ENCODE results near the gene PLA2G2C. TPM values are rescaled to one million over a fixed set of nuclear protein-coding genes. Genes with fewer than 3 reads are reported as not detected.

The PLA2G2C gene
- total RNA-seq, 2 experiments from 2014 or later: not detected

- H3K4me1 Mint-ChIP-seq: no peaks in the 10 kb centered on the region
These were observed 60.1 kb downstream of the PLA2G2C start for GRCh38 chr1:20126041-20126805.

GRCh38 chr1:20125100-20125499 is 61.2 kb downstream of the PLA2G2C start:
- POLR2A ChIA-PET: no interaction called here
- no peaks in the 10 kb centered on the region for H3K4me1 Mint-ChIP-seq
- peaks cover 26% of the 10 kb centered on the region for H3K27me3 Mint-ChIP-seq
- no peak for DNase-seq
- no peak overlapping the region for H3K4me3 Mint-ChIP-seq
- CTCF ChIA-PET: interaction anchor here (1.0 kb wide), 1 partner anchor 10 kb away, joined by 3 read pairs; no protein-coding TSS in a partner anchor
- peaks cover 2% of the 10 kb centered on the region for H3K9me3 Mint-ChIP-seq
- H3K27ac Mint-ChIP-seq: no peak overlapping the region
- peaks cover 1% of the 10 kb centered on the region for H3K36me3 Mint-ChIP-seq (ENCODE audit: low read depth)

More at GRCh38 chr1:20126041-20126805, 60.1 kb downstream of the PLA2G2C start:
- no peak overlapping the region for H3K4me3 Mint-ChIP-seq
- H3K36me3 Mint-ChIP-seq (ENCODE audit: low read depth): peaks cover 1% of the 10 kb centered on the region
- DNase-seq: no peak
- H3K27ac Mint-ChIP-seq: no peak overlapping the region
- peaks cover 2% of the 10 kb centered on the region for H3K9me3 Mint-ChIP-seq
- peaks cover 19% of the 10 kb centered on the region for H3K27me3 Mint-ChIP-seq
- CTCF ChIA-PET: no interaction called here
- POLR2A ChIA-PET: no interaction called here

- H3K27ac Mint-ChIP-seq: no peak overlapping the region
- ChIA-PET CTCF (interaction anchor here (1.0 kb wide), 1 partner anchor 10 kb away, joined by 3 read pairs; no protein-coding TSS in a partner anchor), POLR2A (no interaction called here)
- H3K4me1 Mint-ChIP-seq: no peaks in the 10 kb centered on the region
- H3K27me3 Mint-ChIP-seq: peaks cover 25% of the 10 kb centered on the region
- no peaks in the 10 kb centered on the region for H3K36me3 Mint-ChIP-seq (ENCODE audit: low read depth)
- H3K9me3 Mint-ChIP-seq: peaks cover 2% of the 10 kb centered on the region
- H3K4me3 Mint-ChIP-seq: no peak overlapping the region
- no peak for DNase-seq
These were observed 61.8 kb downstream of the PLA2G2C start for GRCh38 chr1:20124456-20125057.

- ChIA-PET POLR2A (no interaction called here), CTCF (interaction anchor here (0.6 to 1.0 kb wide), 3 partner anchors 9 to 165 kb away, joined by 3 to 5 read pairs (median 4); no protein-coding TSS in a partner anchor)
- H3K27me3 Mint-ChIP-seq: peaks cover 25% of the 10 kb centered on the region
- H3K4me3 Mint-ChIP-seq: no peak overlapping the region
- no peaks in the 10 kb centered on the region for H3K36me3 Mint-ChIP-seq (ENCODE audit: low read depth)
- no peak overlapping the region for H3K27ac Mint-ChIP-seq
- no peaks in the 10 kb centered on the region for H3K4me1 Mint-ChIP-seq
- H3K9me3 Mint-ChIP-seq: peaks cover 2% of the 10 kb centered on the region
- DNase-seq: no peak
These were observed 62.4 kb downstream of the PLA2G2C start for GRCh38 chr1:20123722-20124455.

GRCh38 chr1:20120796-20121195 is 65.5 kb downstream of the PLA2G2C start:
- Mint-ChIP-seq H3K27me3 (peaks cover 26% of the 10 kb centered on the region), H3K27ac (no peak overlapping the region), H3K36me3 (ENCODE audit: low read depth) (no peaks in the 10 kb centered on the region), H3K9me3 (no peaks in the 10 kb centered on the region), H3K4me1 (no peaks in the 10 kb centered on the region), H3K4me3 (no peak overlapping the region)
- POLR2A ChIA-PET: no interaction called here
- no peak for DNase-seq
- CTCF ChIA-PET: interaction anchor here (0.6 to 1.2 kb wide), 2 partner anchors 43 to 1649 kb away, joined by 3 read pairs; no protein-coding TSS in a partner anchor

GRCh38 chr1:20119347-20119746 is 67.0 kb downstream of the PLA2G2C start, which contains the start of gene PLA2G2D:
PLA2G2D (minus strand) TSS chr1:20119536; CDS start chr1:20119498, 38 bp downstream.
- Mint-ChIP-seq H3K27me3 (peaks cover 18% of the 10 kb centered on the region), H3K4me1 (no peaks in the 10 kb centered on the region), H3K9me3 (no peaks in the 10 kb centered on the region), H3K36me3 (ENCODE audit: low read depth) (no peaks in the 10 kb centered on the region), H3K27ac (no peak within 1 kb of the TSS), H3K4me3 (no peak within 1 kb of the TSS)
- DNase-seq: no peak
- ChIA-PET POLR2A (no interaction called here), CTCF (no interaction called here)

GRCh38 chr1:20117236-20117635 is 69.1 kb downstream of the PLA2G2C start:
- H3K4me3 Mint-ChIP-seq: no peak overlapping the region
- ChIA-PET POLR2A (no interaction called here), CTCF (no interaction called here)
- no peak for DNase-seq
- H3K9me3 Mint-ChIP-seq: no peaks in the 10 kb centered on the region
- H3K4me1 Mint-ChIP-seq: no peaks in the 10 kb centered on the region
- H3K36me3 Mint-ChIP-seq (ENCODE audit: low read depth): no peaks in the 10 kb centered on the region
- H3K27me3 Mint-ChIP-seq: peaks cover 18% of the 10 kb centered on the region
- H3K27ac Mint-ChIP-seq: no peak overlapping the region

- POLR2A ChIA-PET: no interaction called here
These were observed 70.4 kb downstream of the PLA2G2C start for GRCh38 chr1:20115916-20116315.

GRCh38 chr1:20115479-20115878 is 70.8 kb downstream of the PLA2G2C start:
- ChIA-PET CTCF (interaction anchor here (1.0 kb wide), 1 partner anchor 9 kb away, joined by 3 read pairs; no protein-coding TSS in a partner anchor), POLR2A (interaction anchor here (0.5 kb wide), 1 partner anchor 31 kb away, joined by 3 read pairs; no protein-coding TSS in a partner anchor)
- Mint-ChIP-seq H3K4me1 (no peaks in the 10 kb centered on the region), H3K9me3 (no peaks in the 10 kb centered on the region), H3K36me3 (ENCODE audit: low read depth) (no peaks in the 10 kb centered on the region), H3K4me3 (no peak overlapping the region), H3K27ac (no peak overlapping the region), H3K27me3 (peaks cover 3% of the 10 kb centered on the region)
- DNase-seq: no peak

More at GRCh38 chr1:20115916-20116315, 70.4 kb downstream of the PLA2G2C start:
- H3K27ac Mint-ChIP-seq: no peak overlapping the region
- H3K4me1 Mint-ChIP-seq: no peaks in the 10 kb centered on the region
- H3K4me3 Mint-ChIP-seq: no peak overlapping the region
- CTCF ChIA-PET: no interaction called here
- DNase-seq: no peak
- no peaks in the 10 kb centered on the region for H3K9me3 Mint-ChIP-seq
- no peaks in the 10 kb centered on the region for H3K36me3 Mint-ChIP-seq (ENCODE audit: low read depth)
- peaks cover 7% of the 10 kb centered on the region for H3K27me3 Mint-ChIP-seq

- Mint-ChIP-seq H3K27ac (no peak overlapping the region), H3K27me3 (peaks cover 3% of the 10 kb centered on the region), H3K4me3 (no peak overlapping the region), H3K36me3 (ENCODE audit: low read depth) (no peaks in the 10 kb centered on the region), H3K4me1 (no peaks in the 10 kb centered on the region), H3K9me3 (no peaks in the 10 kb centered on the region)
- CTCF ChIA-PET: interaction anchor here (0.5 kb wide), 1 partner anchor 26 kb away, joined by 3 read pairs; no protein-coding TSS in a partner anchor
- no peak for DNase-seq
- POLR2A ChIA-PET: no interaction called here
These were observed 72.2 kb downstream of the PLA2G2C start for GRCh38 chr1:20114021-20114648.
